Upper lobe of left lung (tissue), 6 donors: ENCODE results near the gene RPL11. TPM values are rescaled to one million over a fixed set of nuclear protein-coding genes. Genes with fewer than 3 reads are reported as not detected.
A peak's percentile ranks its signal among the peaks of the same experiment; 100 is the strongest.

Experiments
- ATAC-seq, 2 donors: fragments of 200-7000 bp; cut with Tn5 transposase; one replicate each; pipeline ENCODE4 v1.9.1; 2022; ENCODE audit warnings: mild to moderate bottlenecking in 2 of 2, moderate library complexity in 2 of 2; ENCODE audit not compliant: low FRiP score in 2 of 2
- DNase-seq, 2 donors: peaks; one replicate each; pipeline ENCODE4 v3.0.0-alpha.2; 2019 to 2020
- H3K27ac ChIP-seq, 4 donors: fragments of 200-600 bp; sonication (generic); one replicate each; pipeline ENCODE4 v1.5.1; 2016 to 2019
- H3K27me3 ChIP-seq, 4 donors: fragments of 200-600 bp; sonication (generic); one replicate each; pipeline ENCODE4 v1.5.1; 2017 to 2019
- H3K36me3 ChIP-seq, 4 donors: fragments of 200-600 bp; sonication (generic); one replicate each; pipeline ENCODE4 v1.5.1; 2016 to 2019
- H3K4me1 ChIP-seq, 4 donors: fragments of 200-600 bp; sonication (generic); one replicate each; pipeline ENCODE4 v1.5.1; 2018 to 2019
- H3K4me3 ChIP-seq, 4 donors: fragments of 200-600 bp; sonication (generic); one replicate each; pipeline ENCODE4 v1.5.1; 2017 to 2019; ENCODE audit warnings: mild to moderate bottlenecking in 2 of 4, moderate library complexity in 1 of 4
- H3K9me3 ChIP-seq, 4 donors: fragments of 200-600 bp; sonication (generic); one replicate each; pipeline ENCODE4 v1.5.1; 2018 to 2019
- EP300 ChIP-seq, 4 donors: sonication (generic); formaldehyde crosslinking; IDR thresholded peaks; one replicate each; pipeline ENCODE4 v1.5.1; 2017; ENCODE audit warnings: antibody characterized with exemption in 4 of 4, control low read depth in 2 of 4
- POLR2A ChIP-seq, 4 donors: fragments of 450-650 bp; IDR thresholded peaks; one replicate each; pipeline ENCODE4 v1.5.1; 2016 to 2017; ENCODE audit warnings: antibody characterized with exemption in 4 of 4, mild to moderate bottlenecking in 2 of 4
- POLR2AphosphoS5 ChIP-seq, 2 donors: sonication (generic); formaldehyde crosslinking; IDR thresholded peaks; one replicate each; pipeline ENCODE4 v1.5.1; 2017; ENCODE audit warnings: antibody characterized with exemption in 2 of 2
- WGBS, 2 donors: methylation state at CpG; one replicate each; pipeline ENCODE4 v1.1.5; 2017 to 2018; 5-methylcytosine and 5-hydroxymethylcytosine counted together
- total RNA-seq, 6 donors: library from RNA; depleted of rRNA in 4 of 6; stranded (reverse); fragments of >200 nt in 4 of 6; gene quantifications; one replicate each; pipeline versions ENCODE4 v1.1.0 to v1.2.1, GENCODE V29; 2016 to 2021
- TF ChIP-seq, protein P1 (sequence below), 6 experiments: fragments of 450-650 bp in 4 of 6; fragments of 200-600 bp in 2 of 6; sonication (generic) in 2 of 6; IDR thresholded peaks; one replicate each; pipeline ENCODE4 v1.5.1; 2016 to 2019; ENCODE audit warnings: antibody characterized with exemption in 6 of 6
- donor health status: DM: no; HTN: no; CAD: no; lungs with moderate emphysema.
- donor health status: DM: no; HTN: yes; CAD: no; lungs with severe emphysema.

RPL11 gene
- total RNA-seq, 6 donors from 2014 or later: 497 to 1,020 (median 874) TPM

DNA sequence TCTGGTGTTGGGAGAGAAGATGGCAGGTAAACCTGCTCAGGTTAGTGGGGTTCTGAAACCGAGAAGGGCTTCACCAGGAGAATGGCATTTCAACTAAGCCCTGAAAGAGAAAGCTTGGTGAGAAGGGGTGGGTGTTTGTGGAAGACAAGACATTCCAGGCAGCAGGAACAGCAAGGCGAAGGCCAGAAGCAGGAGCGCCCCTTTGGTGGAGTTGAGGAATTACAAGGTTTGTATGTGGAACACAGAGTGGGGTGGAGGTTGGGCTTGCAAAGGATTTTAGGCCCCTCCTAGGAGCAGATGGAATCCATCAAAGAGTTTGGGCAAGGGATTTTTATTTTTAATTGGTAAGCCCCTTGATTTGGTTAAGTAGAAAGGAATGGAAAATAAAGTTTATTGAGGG lies 26.9 kb downstream of the RPL11 start:
- WGBS, 2 donors: 81 to 83% methylated on average over 3 of the region's 3 CpGs
- TF ChIP-seq EP300 (IDR thresholded peaks at IDR 0.05): no peak
- TF ChIP-seq, protein P1, sequence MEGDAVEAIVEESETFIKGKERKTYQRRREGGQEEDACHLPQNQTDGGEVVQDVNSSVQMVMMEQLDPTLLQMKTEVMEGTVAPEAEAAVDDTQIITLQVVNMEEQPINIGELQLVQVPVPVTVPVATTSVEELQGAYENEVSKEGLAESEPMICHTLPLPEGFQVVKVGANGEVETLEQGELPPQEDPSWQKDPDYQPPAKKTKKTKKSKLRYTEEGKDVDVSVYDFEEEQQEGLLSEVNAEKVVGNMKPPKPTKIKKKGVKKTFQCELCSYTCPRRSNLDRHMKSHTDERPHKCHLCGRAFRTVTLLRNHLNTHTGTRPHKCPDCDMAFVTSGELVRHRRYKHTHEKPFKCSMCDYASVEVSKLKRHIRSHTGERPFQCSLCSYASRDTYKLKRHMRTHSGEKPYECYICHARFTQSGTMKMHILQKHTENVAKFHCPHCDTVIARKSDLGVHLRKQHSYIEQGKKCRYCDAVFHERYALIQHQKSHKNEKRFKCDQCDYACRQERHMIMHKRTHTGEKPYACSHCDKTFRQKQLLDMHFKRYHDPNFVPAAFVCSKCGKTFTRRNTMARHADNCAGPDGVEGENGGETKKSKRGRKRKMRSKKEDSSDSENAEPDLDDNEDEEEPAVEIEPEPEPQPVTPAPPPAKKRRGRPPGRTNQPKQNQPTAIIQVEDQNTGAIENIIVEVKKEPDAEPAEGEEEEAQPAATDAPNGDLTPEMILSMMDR (IDR thresholded peaks at IDR 0.05): peak in 4 of 6 experiments; percentile 11 to 19 (median 16)
- H3K36me3 ChIP-seq: no peaks in the 10 kb centered on the region
- no peak overlapping the region for H3K4me3 ChIP-seq
- DNase-seq (peak in 1 of 2 donors; percentile 25), ATAC-seq (no peak)
- H3K27ac ChIP-seq: no peak overlapping the region
- peaks cover 0 to 4% (median 0%) of the 10 kb centered on the region in 4 donors for H3K4me1 ChIP-seq
- H3K9me3 ChIP-seq: no peaks in the 10 kb centered on the region
- no peaks in the 10 kb centered on the region for H3K27me3 ChIP-seq

DNA sequence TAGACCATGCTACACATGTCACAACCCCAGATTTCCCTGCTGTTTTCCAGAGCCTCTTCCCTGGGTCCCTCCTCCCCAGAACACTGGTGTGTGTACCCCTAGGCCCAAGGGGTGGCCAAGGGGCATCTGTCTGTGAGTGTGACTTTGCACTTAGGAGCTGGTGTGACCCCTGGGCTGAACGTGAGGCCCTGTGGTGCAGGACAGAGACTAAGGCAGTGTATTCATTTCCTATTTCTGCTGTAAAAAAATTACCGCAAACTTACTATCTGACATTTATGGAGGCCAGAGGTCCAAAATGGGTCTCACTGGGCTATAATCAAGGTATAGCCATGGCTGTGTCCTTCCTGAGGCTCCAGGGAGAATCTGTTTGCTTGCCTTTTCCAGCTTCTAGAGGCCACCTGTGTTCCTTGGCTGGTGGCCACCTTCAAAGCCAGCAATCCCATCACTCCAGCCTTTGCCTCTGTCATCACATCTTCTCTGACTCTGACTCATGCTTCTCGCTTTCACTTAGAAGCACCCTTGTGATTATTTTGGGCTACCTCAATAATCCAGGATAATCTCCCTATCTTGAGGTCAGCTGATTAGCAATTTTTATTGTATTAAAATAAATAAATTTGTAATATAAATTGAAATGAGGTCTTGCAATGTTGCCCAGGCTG lies 27.7 kb downstream of the RPL11 start:
- Histone ChIP-seq H3K4me1 (peaks cover 0 to 4% (median 0%) of the 10 kb centered on the region in 4 donors), H3K4me3 (no peak overlapping the region), H3K27me3 (no peaks in the 10 kb centered on the region), H3K36me3 (no peaks in the 10 kb centered on the region), H3K9me3 (no peaks in the 10 kb centered on the region), H3K27ac (no peak overlapping the region)
- WGBS, 2 donors: 87 to 88% methylated on average over 3 of the region's 3 CpGs
- no peak for DNase-seq
- ATAC-seq: no peak
- TF ChIP-seq POLR2AphosphoS5 (IDR thresholded peaks at IDR 0.05): no peak
- TF ChIP-seq EP300 (IDR thresholded peaks at IDR 0.05): no peak
- no peak for TF ChIP-seq POLR2A (IDR thresholded peaks at IDR 0.05)
- TF ChIP-seq, protein P1 (IDR thresholded peaks at IDR 0.05): no peak

DNA sequence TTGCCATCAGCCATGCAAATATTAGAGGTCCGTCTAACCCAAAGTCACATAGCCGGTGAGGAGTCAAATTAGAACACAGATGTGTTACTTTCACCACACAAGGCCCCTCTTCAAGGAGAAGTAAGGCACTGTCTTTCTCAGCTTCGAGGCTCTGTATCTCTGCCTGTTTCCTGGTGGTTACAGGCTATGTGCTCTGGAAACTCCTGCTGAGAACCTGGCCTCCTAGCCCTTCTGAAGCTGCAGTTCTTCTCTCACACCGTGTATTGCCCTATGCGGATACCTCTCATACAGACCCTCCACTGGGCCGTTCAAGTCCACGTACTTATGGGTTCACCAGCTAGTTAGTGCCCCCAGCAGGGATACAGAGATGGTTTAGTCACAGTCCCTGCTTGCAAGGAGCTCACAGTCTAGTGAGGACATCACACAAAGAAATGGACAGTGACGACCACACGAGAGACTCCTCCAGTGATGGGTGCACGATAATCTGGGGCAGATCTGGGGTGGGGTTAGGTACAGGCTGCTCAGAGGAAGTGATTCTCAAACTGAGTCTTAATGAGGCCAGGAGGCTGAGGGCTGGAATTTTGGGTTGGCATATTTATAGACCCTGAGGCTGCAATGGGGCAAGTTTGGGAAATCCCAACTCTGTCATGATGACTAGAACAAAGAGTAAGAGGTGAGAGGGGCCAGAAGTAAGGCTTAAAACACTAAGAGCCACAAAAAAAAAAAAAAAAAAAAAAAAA lies 28.8 kb downstream of the RPL11 start:
- 84 to 86% methylated on average over 9 to 10 of the region's 10 CpGs for WGBS, 2 donors
- Histone ChIP-seq H3K4me1 (peaks cover 0 to 4% (median 0%) of the 10 kb centered on the region in 4 donors), H3K4me3 (no peak overlapping the region), H3K27ac (no peak overlapping the region), H3K9me3 (no peaks in the 10 kb centered on the region), H3K36me3 (no peaks in the 10 kb centered on the region), H3K27me3 (no peaks in the 10 kb centered on the region)
- no peak for DNase-seq
- no peak for ATAC-seq
- TF ChIP-seq, protein P1 (IDR thresholded peaks at IDR 0.05): no peak
- no peak for TF ChIP-seq EP300 (IDR thresholded peaks at IDR 0.05)
- no peak for TF ChIP-seq POLR2AphosphoS5 (IDR thresholded peaks at IDR 0.05)
- TF ChIP-seq POLR2A (IDR thresholded peaks at IDR 0.05): no peak

DNA sequence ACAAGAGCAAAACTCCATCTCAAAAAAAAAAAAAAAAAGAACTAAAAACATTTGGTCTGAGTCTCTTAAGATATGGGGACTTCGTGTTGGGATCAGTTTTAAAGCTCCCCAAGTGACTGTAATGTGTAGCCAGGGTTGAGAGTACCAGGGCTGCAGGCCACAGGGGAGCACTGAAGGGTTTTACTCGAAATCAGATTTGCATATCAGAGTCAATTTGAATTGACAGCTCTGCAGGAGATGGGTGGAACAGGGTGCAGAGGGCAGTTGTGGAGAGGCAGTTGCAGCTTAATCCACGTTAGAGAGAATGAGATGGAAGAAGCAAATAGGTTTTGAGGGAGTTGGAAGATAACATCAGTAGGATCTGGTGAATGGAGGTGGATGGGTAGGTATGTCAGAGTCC lies 31.0 kb downstream of the RPL11 start:
- peaks cover 11 to 17% (median 13%) of the 10 kb centered on the region in 4 donors for H3K4me1 ChIP-seq
- ATAC-seq (no peak), DNase-seq (no peak)
- TF ChIP-seq, protein P1 (IDR thresholded peaks at IDR 0.05): no peak
- TF ChIP-seq POLR2A (IDR thresholded peaks at IDR 0.05): no peak
- TF ChIP-seq POLR2AphosphoS5 (IDR thresholded peaks at IDR 0.05): no peak
- no peak for TF ChIP-seq EP300 (IDR thresholded peaks at IDR 0.05)
- no peaks in the 10 kb centered on the region for H3K36me3 ChIP-seq
- H3K4me3 ChIP-seq: no peak overlapping the region
- WGBS, 2 donors: 75 to 81% methylated on average over 3 of the region's 3 CpGs
- no peaks in the 10 kb centered on the region for H3K9me3 ChIP-seq
- no peaks in the 10 kb centered on the region for H3K27me3 ChIP-seq
- H3K27ac ChIP-seq: no peak overlapping the region
